ENCODE measurements around the gene DTNB. TPM values are rescaled to one million over a fixed set of nuclear protein-coding genes. Genes with fewer than 3 reads are reported as not detected.
"Not testable (repeated sequence)": the region's sequence is repeated elsewhere in the genome, so short reads cannot be mapped to it uniquely, and the experiment has no call there.

The DTNB gene
- polyA plus RNA-seq, 1 experiment, result 12.5 TPM

- Histone ChIP-seq H3K4me3 (ENCODE audit: low read depth, low read length) (no peak overlapping the region), H3K27ac (ENCODE audit: low read depth, low read length) (no peak overlapping the region), H3K9me3 (ENCODE audit: control insufficient read depth, insufficient read depth, low read length) (no peaks in the 10 kb centered on the region), H3K27me3 (ENCODE audit: control insufficient read depth, insufficient read depth, low read length) (no peaks in the 10 kb centered on the region)
- TF ChIP-seq, protein P1, sequence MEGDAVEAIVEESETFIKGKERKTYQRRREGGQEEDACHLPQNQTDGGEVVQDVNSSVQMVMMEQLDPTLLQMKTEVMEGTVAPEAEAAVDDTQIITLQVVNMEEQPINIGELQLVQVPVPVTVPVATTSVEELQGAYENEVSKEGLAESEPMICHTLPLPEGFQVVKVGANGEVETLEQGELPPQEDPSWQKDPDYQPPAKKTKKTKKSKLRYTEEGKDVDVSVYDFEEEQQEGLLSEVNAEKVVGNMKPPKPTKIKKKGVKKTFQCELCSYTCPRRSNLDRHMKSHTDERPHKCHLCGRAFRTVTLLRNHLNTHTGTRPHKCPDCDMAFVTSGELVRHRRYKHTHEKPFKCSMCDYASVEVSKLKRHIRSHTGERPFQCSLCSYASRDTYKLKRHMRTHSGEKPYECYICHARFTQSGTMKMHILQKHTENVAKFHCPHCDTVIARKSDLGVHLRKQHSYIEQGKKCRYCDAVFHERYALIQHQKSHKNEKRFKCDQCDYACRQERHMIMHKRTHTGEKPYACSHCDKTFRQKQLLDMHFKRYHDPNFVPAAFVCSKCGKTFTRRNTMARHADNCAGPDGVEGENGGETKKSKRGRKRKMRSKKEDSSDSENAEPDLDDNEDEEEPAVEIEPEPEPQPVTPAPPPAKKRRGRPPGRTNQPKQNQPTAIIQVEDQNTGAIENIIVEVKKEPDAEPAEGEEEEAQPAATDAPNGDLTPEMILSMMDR (IDR thresholded peaks at IDR 0.05; ENCODE audit: low read depth, low read length), result peak; percentile 55
- CTCF ChIA-PET, result interaction anchor here (0.5 to 4.0 kb wide), 23 partner anchors 8 to 478 kb away, joined by 3 to 198 read pairs (median 4); no protein-coding TSS in a partner anchor
- no peak for DNase-seq (ENCODE audit: low read depth, low spot score)
- POLR2A ChIA-PET, result no interaction called here
Measured at GRCh38 chr2:25606892-25607291, 66.5 kb downstream of the DTNB start.

GRCh38 chr2:25602333-25602723 is 71.0 kb downstream of the DTNB start:
- POLR2A ChIA-PET, result no interaction called here
- CTCF ChIA-PET, result interaction anchor here (0.6 kb wide), 1 partner anchor 62 kb away, joined by 3 read pairs; no protein-coding TSS in a partner anchor
- TF ChIP-seq, protein P1 (IDR thresholded peaks at IDR 0.05; ENCODE audit: low read depth, low read length), result no peak
- no peaks in the 10 kb centered on the region for H3K9me3 ChIP-seq (ENCODE audit: control insufficient read depth, insufficient read depth, low read length)
- DNase-seq (ENCODE audit: low read depth, low spot score), result no peak
- no peak overlapping the region for H3K4me3 ChIP-seq (ENCODE audit: low read depth, low read length)
- H3K27ac ChIP-seq (ENCODE audit: low read depth, low read length), result no peak overlapping the region
- H3K27me3 ChIP-seq (ENCODE audit: control insufficient read depth, insufficient read depth, low read length), result no peaks in the 10 kb centered on the region

- H3K27ac ChIP-seq (ENCODE audit: low read depth, low read length); H3K9me3 ChIP-seq (ENCODE audit: control insufficient read depth, insufficient read depth, low read length); DNase-seq (ENCODE audit: low read depth, low spot score); H3K27me3 ChIP-seq (ENCODE audit: control insufficient read depth, insufficient read depth, low read length); H3K4me3 ChIP-seq (ENCODE audit: low read depth, low read length); POLR2A ChIA-PET: not testable (repeated sequence)
- CTCF ChIA-PET, result interaction anchor here (0.6 to 0.8 kb wide), 2 partner anchors 63 to 293 kb away, joined by 3 read pairs; no protein-coding TSS in a partner anchor
Measured at GRCh38 chr2:25601711-25602332, 71.6 kb downstream of the DTNB start.

DNA sequence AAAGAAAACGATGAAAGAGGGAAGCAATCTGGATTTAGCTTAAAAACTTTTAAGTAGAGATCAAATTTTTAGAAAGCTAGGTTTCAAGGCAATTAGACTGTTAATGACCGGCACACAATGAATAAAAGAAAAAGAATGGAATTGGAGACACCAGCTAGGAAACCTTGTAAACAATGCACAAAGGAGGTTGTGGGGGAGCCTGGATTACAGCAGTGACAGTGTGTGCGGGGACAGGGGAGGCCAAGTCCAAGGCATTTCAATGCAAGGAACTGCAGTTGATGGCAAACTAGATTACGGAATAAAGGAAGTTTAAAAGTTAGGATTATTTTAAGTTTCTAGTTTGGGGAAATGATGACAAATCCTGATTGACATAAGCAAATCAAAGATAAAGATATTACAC is 74.5 kb downstream of the DTNB start:
- TF ChIP-seq, protein P1 (IDR thresholded peaks at IDR 0.05; ENCODE audit: low read depth, low read length), result no peak
- DNase-seq (ENCODE audit: low read depth, low spot score), result no peak
- POLR2A ChIA-PET, result interaction anchor here (0.7 kb wide), 1 partner anchor 1179 kb away, joined by 3 read pairs; no protein-coding TSS in a partner anchor
- no peaks in the 10 kb centered on the region for H3K9me3 ChIP-seq (ENCODE audit: control insufficient read depth, insufficient read depth, low read length)
- no peaks in the 10 kb centered on the region for H3K27me3 ChIP-seq (ENCODE audit: control insufficient read depth, insufficient read depth, low read length)
- no peak overlapping the region for H3K27ac ChIP-seq (ENCODE audit: low read depth, low read length)
- H3K4me3 ChIP-seq (ENCODE audit: low read depth, low read length), result no peak overlapping the region
- CTCF ChIA-PET, result interaction anchor here (2.1 to 3.3 kb wide), 2 partner anchors 8 to 66 kb away, joined by 13 read pairs; no protein-coding TSS in a partner anchor

DNA sequence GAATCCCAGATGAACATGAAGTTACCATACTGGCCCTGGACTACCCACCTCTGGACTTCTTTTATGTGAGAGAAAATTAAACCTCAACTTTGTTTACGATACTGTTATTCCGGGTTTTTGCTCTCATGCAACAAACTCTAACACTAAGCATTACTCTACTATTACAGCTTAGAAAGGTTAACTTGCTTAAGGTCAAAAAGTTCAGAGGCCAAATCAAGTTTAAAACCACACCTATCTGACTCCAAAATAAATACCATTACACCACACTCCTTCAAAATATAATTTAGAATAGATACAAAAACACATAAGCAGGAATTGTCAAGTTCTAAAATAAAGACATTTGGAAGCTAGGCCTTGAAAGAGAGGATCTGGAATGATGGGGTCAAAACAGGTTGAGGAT is 75.0 kb downstream of the DTNB start:
- Histone ChIP-seq H3K4me3 (ENCODE audit: low read depth, low read length) (no peak overlapping the region), H3K27ac (ENCODE audit: low read depth, low read length) (no peak overlapping the region), H3K9me3 (ENCODE audit: control insufficient read depth, insufficient read depth, low read length) (no peaks in the 10 kb centered on the region), H3K27me3 (ENCODE audit: control insufficient read depth, insufficient read depth, low read length) (no peaks in the 10 kb centered on the region)
- TF ChIP-seq, protein P1 (IDR thresholded peaks at IDR 0.05; ENCODE audit: low read depth, low read length), result no peak
- DNase-seq (ENCODE audit: low read depth, low spot score), result no peak
- CTCF ChIA-PET, result interaction anchor here (2.1 to 3.3 kb wide), 2 partner anchors 9 to 66 kb away, joined by 13 read pairs; no protein-coding TSS in a partner anchor
- POLR2A ChIA-PET, result no interaction called here

Data from AG04450 (cell line).